Cardiac muscle cell (in vitro differentiated cells and primary cell): ENCODE data around the gene FBXO47. TPM values are rescaled to one million over a fixed set of nuclear protein-coding genes. Genes with fewer than 3 reads are reported as not detected.

ENCODE experiments used
- DNase-seq, 2 donors: peaks; one replicate each; pipeline versions ENCODE4 v3.0.0 to v3.0.0-alpha.2; 2010 to 2017; ENCODE audit warnings: low read depth in 1 of 2, low spot score in 1 of 2
- H3K27ac ChIP-seq: fragments of 200-600 bp; sonication (generic); 2 replicates; pipeline ENCODE4 v1.5.1; 2016
- H3K27me3 ChIP-seq: fragments of 200-600 bp; sonication (generic); 2 replicates; pipeline ENCODE4 v1.6.0; 2016; ENCODE audit warnings: control low read depth
- H3K36me3 ChIP-seq: fragments of 200-600 bp; sonication (generic); 2 replicates; pipeline ENCODE4 v1.5.1; 2016; ENCODE audit warnings: control low read depth
- H3K4me1 ChIP-seq: fragments of 200-600 bp; sonication (generic); 2 replicates; pipeline ENCODE4 v1.8.1; 2017; ENCODE audit warnings: low read depth, mild to moderate bottlenecking, mixed run types
- H3K4me3 ChIP-seq: fragments of 200-600 bp; sonication (generic); 2 replicates; pipeline ENCODE4 v1.5.1; 2016; ENCODE audit warnings: mild to moderate bottlenecking
- H3K9me3 ChIP-seq: fragments of 200-600 bp; sonication (generic); 2 replicates; pipeline ENCODE4 v1.5.1; 2017; ENCODE audit warnings: low read depth, mild to moderate bottlenecking, control low read depth
- CTCF ChIP-seq: IDR thresholded peaks from 2 replicates; pipeline ENCODE4 v1.5.1; 2012; ENCODE audit warnings: low read depth, mild to moderate bottlenecking, low read length
- polyA plus RNA-seq: library from polyadenylated mRNA; unstranded; fragments of >200 nt; fragmentation: Nextera tagmentation; extraction: Ambion mirVana; gene quantifications from 2 replicates; pipeline ENCODE4 v1.2.1, GENCODE V29; 2016
- total RNA-seq: library from RNA; depleted of rRNA; stranded (reverse); fragments of >200 nt; gene quantifications from 2 replicates; pipeline ENCODE4 v1.2.3, GENCODE V29; 2016

FBXO47 gene
- total and polyA plus RNA-seq, 2 experiments from 2014 or later = not detected

GRCh38 chr17:38918129-38918913 lies 48.9 kb downstream of the FBXO47 start:
- Histone ChIP-seq H3K36me3 (peaks cover 11% of the 10 kb centered on the region), H3K4me3 (no peak overlapping the region), H3K4me1 (peaks cover 39% of the 10 kb centered on the region), H3K27ac (no peak overlapping the region), H3K9me3 (no peaks in the 10 kb centered on the region), H3K27me3 (no peaks in the 10 kb centered on the region)
- no peak for DNase-seq
- no peak for TF ChIP-seq CTCF

- Histone ChIP-seq H3K36me3 (peaks cover 11% of the 10 kb centered on the region), H3K27me3 (no peaks in the 10 kb centered on the region), H3K4me3 (no peak overlapping the region), H3K4me1 (peaks cover 37% of the 10 kb centered on the region), H3K9me3 (no peaks in the 10 kb centered on the region), H3K27ac (peak overlapping the region; percentile 31)
- no peak for TF ChIP-seq CTCF
- no peak for DNase-seq
Observed at GRCh38 chr17:38917259-38917658, 49.9 kb downstream of the FBXO47 start.

GRCh38 chr17:38916771-38917170 lies 50.4 kb downstream of the FBXO47 start:
- no peak for TF ChIP-seq CTCF
- H3K36me3 ChIP-seq = peaks cover 11% of the 10 kb centered on the region

GRCh38 chr17:38915639-38915995 lies 51.6 kb downstream of the FBXO47 start:
- peaks cover 11% of the 10 kb centered on the region for H3K36me3 ChIP-seq
- TF ChIP-seq CTCF = no peak
- no peak overlapping the region for H3K27ac ChIP-seq
- H3K4me1 ChIP-seq = peaks cover 22% of the 10 kb centered on the region
- no peaks in the 10 kb centered on the region for H3K9me3 ChIP-seq
- no peak overlapping the region for H3K4me3 ChIP-seq
- no peak for DNase-seq
- H3K27me3 ChIP-seq = no peaks in the 10 kb centered on the region

More at GRCh38 chr17:38916771-38917170, 50.4 kb downstream of the FBXO47 start:
- H3K4me1 ChIP-seq = peaks cover 32% of the 10 kb centered on the region
- H3K27ac ChIP-seq = peak overlapping the region; percentile 31
- no peaks in the 10 kb centered on the region for H3K9me3 ChIP-seq
- no peaks in the 10 kb centered on the region for H3K27me3 ChIP-seq
- DNase-seq = no peak
- H3K4me3 ChIP-seq = no peak overlapping the region

GRCh38 chr17:38914741-38915638 lies 52.2 kb downstream of the FBXO47 start:
- Histone ChIP-seq H3K4me3 (no peak overlapping the region), H3K27me3 (no peaks in the 10 kb centered on the region), H3K36me3 (peaks cover 11% of the 10 kb centered on the region), H3K9me3 (no peaks in the 10 kb centered on the region), H3K27ac (no peak overlapping the region), H3K4me1 (peaks cover 16% of the 10 kb centered on the region)
- DNase-seq = no peak
- TF ChIP-seq CTCF = no peak
